ENCODE results near the gene PPP1R15B. TPM values are rescaled to one million over a fixed set of nuclear protein-coding genes. Genes with fewer than 3 reads are reported as not detected.

The PPP1R15B gene
- total RNA-seq, 4 donors from 2014 or later = 44.4 to 53.2 (median 50.9) TPM

DNA sequence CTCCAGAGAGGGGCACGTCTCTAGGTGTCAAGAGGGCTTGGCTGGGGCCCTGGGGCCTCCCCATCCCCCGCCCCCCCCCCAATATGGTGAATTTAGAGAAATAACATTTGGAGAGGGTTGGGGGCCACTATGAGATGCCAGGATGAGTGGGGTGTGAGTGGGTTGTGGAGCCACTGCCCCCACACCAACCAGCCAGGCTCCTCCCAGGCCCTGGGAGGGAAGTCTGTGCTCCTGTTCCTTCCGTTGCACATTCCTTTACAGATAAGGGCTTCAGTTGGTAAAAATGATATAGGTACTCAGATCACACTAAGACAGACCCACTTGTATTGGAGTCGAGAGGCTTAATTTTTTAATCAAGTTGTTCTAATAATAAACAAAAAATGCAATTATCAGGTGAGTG, 51.3 kb downstream of the PPP1R15B start:
- Histone ChIP-seq H3K27me3 (peaks cover 60% of the 10 kb centered on the region), H3K4me3 (no peak overlapping the region), H3K9me3 (no peaks in the 10 kb centered on the region), H3K27ac (peak overlapping the region in 2 of 4 donors; percentile 20 to 28), H3K4me1 (peaks cover 0 to 36% (median 10%) of the 10 kb centered on the region in 3 donors), H3K36me3 (no peaks in the 10 kb centered on the region)
- no peak for TF ChIP-seq EP300 (IDR thresholded peaks at IDR 0.05)
- ATAC-seq = no peak
- 67 to 80% methylated on average over 1 of the region's 4 CpGs for WGBS, 2 donors (ENCODE audit: low coverage in 1 of 2)

GRCh38 chr1:204359474-204360255, 52.0 kb downstream of the PPP1R15B start, which contains the start of gene PLEKHA6:
TSS of gene PLEKHA6 (minus strand) at chr1:204359929. CDS start at chr1:204273727, 86,202 bp downstream.
- TF ChIP-seq EP300 (IDR thresholded peaks at IDR 0.05) (no peak), POLR2AphosphoS5 (IDR thresholded peaks at IDR 0.05) (no peak), POLR2A (IDR thresholded peaks at IDR 0.05) (no peak)
- TF ChIP-seq, protein P1, sequence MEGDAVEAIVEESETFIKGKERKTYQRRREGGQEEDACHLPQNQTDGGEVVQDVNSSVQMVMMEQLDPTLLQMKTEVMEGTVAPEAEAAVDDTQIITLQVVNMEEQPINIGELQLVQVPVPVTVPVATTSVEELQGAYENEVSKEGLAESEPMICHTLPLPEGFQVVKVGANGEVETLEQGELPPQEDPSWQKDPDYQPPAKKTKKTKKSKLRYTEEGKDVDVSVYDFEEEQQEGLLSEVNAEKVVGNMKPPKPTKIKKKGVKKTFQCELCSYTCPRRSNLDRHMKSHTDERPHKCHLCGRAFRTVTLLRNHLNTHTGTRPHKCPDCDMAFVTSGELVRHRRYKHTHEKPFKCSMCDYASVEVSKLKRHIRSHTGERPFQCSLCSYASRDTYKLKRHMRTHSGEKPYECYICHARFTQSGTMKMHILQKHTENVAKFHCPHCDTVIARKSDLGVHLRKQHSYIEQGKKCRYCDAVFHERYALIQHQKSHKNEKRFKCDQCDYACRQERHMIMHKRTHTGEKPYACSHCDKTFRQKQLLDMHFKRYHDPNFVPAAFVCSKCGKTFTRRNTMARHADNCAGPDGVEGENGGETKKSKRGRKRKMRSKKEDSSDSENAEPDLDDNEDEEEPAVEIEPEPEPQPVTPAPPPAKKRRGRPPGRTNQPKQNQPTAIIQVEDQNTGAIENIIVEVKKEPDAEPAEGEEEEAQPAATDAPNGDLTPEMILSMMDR (IDR thresholded peaks at IDR 0.05) = peak in 3 of 4 experiments; percentile 12 to 29 (median 14)
- H3K4me3 ChIP-seq = peak within 1 kb of the TSS in 1 of 2 donors; percentile 25
- WGBS, 2 donors (ENCODE audit: low coverage in 1 of 2) = 19% methylated on average over 3 of the region's 20 CpGs; no CpG with 5 or more reads in 1 of the 2 donors
- H3K9me3 ChIP-seq = no peaks in the 10 kb centered on the region
- ATAC-seq = no peak
- peaks cover 0 to 36% (median 10%) of the 10 kb centered on the region in 3 donors for H3K4me1 ChIP-seq
- peak within 1 kb of the TSS in 3 of 4 donors; percentile 20 to 47 (median 35) for H3K27ac ChIP-seq
- H3K27me3 ChIP-seq = peaks cover 58% of the 10 kb centered on the region
- no peaks in the 10 kb centered on the region for H3K36me3 ChIP-seq

DNA sequence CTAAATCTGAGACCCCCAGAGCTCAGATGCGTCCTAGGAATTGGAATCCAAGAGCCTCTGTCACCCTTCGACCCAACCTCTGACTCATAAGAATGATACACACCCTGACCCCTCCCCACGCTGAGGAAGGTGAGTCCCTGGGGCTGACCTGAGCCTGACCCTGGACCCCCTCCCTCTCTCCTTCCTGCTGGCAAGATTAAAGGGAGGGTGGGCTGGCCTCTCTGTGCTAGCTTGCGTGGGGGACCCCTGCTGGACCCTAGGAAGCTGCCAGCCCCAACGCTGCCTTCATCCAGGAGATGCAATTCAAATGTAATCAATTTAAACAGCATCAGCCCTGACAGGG, 52.5 kb downstream of the PPP1R15B start:
- Histone ChIP-seq H3K36me3 (no peaks in the 10 kb centered on the region), H3K27ac (peak overlapping the region in 2 of 4 donors; percentile 35 to 47), H3K4me1 (peaks cover 0 to 36% (median 10%) of the 10 kb centered on the region in 3 donors), H3K27me3 (peaks cover 61% of the 10 kb centered on the region), H3K9me3 (no peaks in the 10 kb centered on the region), H3K4me3 (peak overlapping the region in 1 of 2 donors; percentile 25)
- WGBS, 2 donors (ENCODE audit: low coverage in 1 of 2) = 0% methylated on average over 1 of the region's 5 CpGs; no CpG with 5 or more reads in 1 of the 2 donors
- ATAC-seq = no peak
- TF ChIP-seq, protein P1 (IDR thresholded peaks at IDR 0.05) = no peak
- no peak for TF ChIP-seq POLR2A (IDR thresholded peaks at IDR 0.05)
- no peak for TF ChIP-seq POLR2AphosphoS5 (IDR thresholded peaks at IDR 0.05)
- TF ChIP-seq EP300 (IDR thresholded peaks at IDR 0.05) = no peak

GRCh38 chr1:204358605-204359004, 53.0 kb downstream of the PPP1R15B start:
- Histone ChIP-seq H3K4me3 (no peak overlapping the region), H3K27ac (peak overlapping the region in 3 of 4 donors; percentile 26 to 47 (median 35)), H3K27me3 (peaks cover 66% of the 10 kb centered on the region), H3K4me1 (peaks cover 0 to 31% (median 10%) of the 10 kb centered on the region in 3 donors), H3K9me3 (no peaks in the 10 kb centered on the region), H3K36me3 (no peaks in the 10 kb centered on the region)
- WGBS, 2 donors (ENCODE audit: low coverage in 1 of 2) = 34 to 48% methylated on average over 4 to 5 of the region's 5 CpGs
- TF ChIP-seq, protein P1 (IDR thresholded peaks at IDR 0.05) = no peak
- TF ChIP-seq POLR2AphosphoS5 (IDR thresholded peaks at IDR 0.05) (no peak), EP300 (IDR thresholded peaks at IDR 0.05) (no peak), POLR2A (IDR thresholded peaks at IDR 0.05) (no peak)
- ATAC-seq = no peak

GRCh38 chr1:204357551-204358490, 53.8 kb downstream of the PPP1R15B start:
- H3K27me3 ChIP-seq = peaks cover 62% of the 10 kb centered on the region
- ATAC-seq = peak; percentile 67
- H3K9me3 ChIP-seq = no peaks in the 10 kb centered on the region
- H3K4me1 ChIP-seq = peaks cover 0 to 23% (median 6%) of the 10 kb centered on the region in 3 donors
- WGBS, 2 donors (ENCODE audit: low coverage in 1 of 2) = 72% methylated on average over 4 of the region's 23 CpGs; no CpG with 5 or more reads in 1 of the 2 donors
- H3K27ac ChIP-seq = peak overlapping the region in 3 of 4 donors; percentile 35 to 54 (median 47)
- no peaks in the 10 kb centered on the region for H3K36me3 ChIP-seq
- no peak overlapping the region for H3K4me3 ChIP-seq
- TF ChIP-seq, protein P1 (IDR thresholded peaks at IDR 0.05) = no peak
- TF ChIP-seq EP300 (IDR thresholded peaks at IDR 0.05) (no peak), POLR2A (IDR thresholded peaks at IDR 0.05) (no peak), POLR2AphosphoS5 (IDR thresholded peaks at IDR 0.05) (no peak)

All from gastroesophageal sphincter (tissue), 4 donors.